A549 (cell line): ENCODE results near the gene SMIM35. TPM values are rescaled to one million over a fixed set of nuclear protein-coding genes. Genes with fewer than 3 reads are reported as not detected.

Experiments used
- ATAC-seq, 2 experiments: fragments of 200-7000 bp in 1 of 2; fragments of >200 bp in 1 of 2; cut with Nextera tagmentation in 1 of 2; cut with Tn5 transposase in 1 of 2; 3 replicates each; pipeline versions ENCODE4 v1.8.0 to v1.9.1; 2018 to 2020; ENCODE audit warnings: mild to moderate bottlenecking in 1 of 2, moderate library complexity in 1 of 2
- CTCF ChIA-PET: fragments of 300-600 bp; sonication (Branson Sonifier 250); formaldehyde crosslinking; extraction: SDS; loops from one replicate; lab custom pipeline; 2021; ENCODE audit warnings: antibody characterized with exemption, inconsistent platforms; lab: Yijun Ruan, JAX
- POLR2A ChIA-PET: fragments of 350-600 bp; formaldehyde crosslinking; extraction: SDS; loops from one replicate; lab custom pipeline; 2021; ENCODE audit warnings: antibody characterized with exemption, inconsistent platforms; lab: Yijun Ruan, JAX
- DNase-seq, 2 experiments: peaks; one replicate each; pipeline versions ENCODE4 v3.0.0 to v3.0.0-alpha.2; 2011 to 2016; ENCODE audit warnings: low read depth in 1 of 2, low spot score in 1 of 2
- FAIRE-seq: peaks from 2 replicates; lab custom pipeline; 2011; peaks lifted over from hg19 to GRCh38; lab: Jason Lieb, UNC
- H3K27ac ChIP-seq, 2 experiments: fragments of >200 bp; sonication (Bioruptor Twin); formaldehyde crosslinking; 3 replicates each; pipeline ENCODE4 v1.5.1; 2016 to 2017
- H3K4me1 ChIP-seq: fragments of >200 bp; sonication (Bioruptor Twin); formaldehyde crosslinking; 3 replicates; pipeline ENCODE4 v1.6.1; 2016
- H3K4me2 ChIP-seq: fragments of >200 bp; sonication (Bioruptor Twin); formaldehyde crosslinking; 3 replicates; pipeline ENCODE4 v1.6.1; 2016
- H3K4me3 ChIP-seq: fragments of >200 bp; sonication (Bioruptor Twin); formaldehyde crosslinking; 3 replicates; pipeline ENCODE4 v1.5.1; 2016
- H3K9me3 ChIP-seq: fragments of >200 bp; sonication (Bioruptor Twin); formaldehyde crosslinking; 3 replicates; pipeline ENCODE4 v1.6.1; 2016
- CBX2 ChIP-seq: fragments of 200-600 bp; sonication (generic); IDR thresholded peaks from 2 replicates; pipeline ENCODE4 v1.6.1; 2016; ENCODE audit warnings: low read depth, mild to moderate bottlenecking, borderline replicate concordance
- EHF ChIP-seq: fragments of 250-450 bp; sonication (Bioruptor Pico); IDR thresholded peaks from 2 replicates; pipeline ENCODE4 v1.5.0; 2020; ENCODE audit warnings: mild to moderate bottlenecking
- EHMT2 ChIP-seq: fragments of 200-600 bp; sonication (generic); IDR thresholded peaks from 2 replicates; pipeline ENCODE4 v1.6.1; 2016; ENCODE audit warnings: antibody characterized with exemption, low read depth, mild to moderate bottlenecking, moderate library complexity
- EP300 ChIP-seq, 2 experiments: fragments of >200 bp; sonication (Bioruptor Twin); formaldehyde crosslinking; IDR thresholded peaks; 2 replicates in 1 of 2; 3 replicates in 1 of 2; pipeline ENCODE4 v1.6.1; 2016 to 2017
- ESRRA ChIP-seq: fragments of 150-350 bp; IDR thresholded peaks from 2 replicates; pipeline ENCODE4 v1.6.1; 2014; ENCODE audit warnings: mild to moderate bottlenecking, low read length, borderline replicate concordance
- FOSB ChIP-seq: fragments of 250-450 bp; sonication (Bioruptor Pico); IDR thresholded peaks from 2 replicates; pipeline ENCODE4 v1.5.0; 2020; ENCODE audit warnings: mild to moderate bottlenecking, moderate library complexity
- HDAC2 ChIP-seq: fragments of 200-600 bp; sonication (generic); IDR thresholded peaks from 2 replicates; pipeline ENCODE4 v1.6.1; 2016
- HOXA7 ChIP-seq: fragments of 250-450 bp; sonication (Bioruptor Pico); IDR thresholded peaks from 2 replicates; pipeline ENCODE4 v1.5.0; 2020; ENCODE audit warnings: mild to moderate bottlenecking, moderate library complexity
- HOXB5 ChIP-seq: fragments of 250-450 bp; sonication (Bioruptor Pico); IDR thresholded peaks from 2 replicates; pipeline ENCODE4 v1.5.0; 2020; ENCODE audit warnings: mild to moderate bottlenecking, moderate library complexity
- NR3C1 ChIP-seq: fragments of >200 bp; sonication (Bioruptor Twin); formaldehyde crosslinking; IDR thresholded peaks from 3 replicates; pipeline ENCODE4 v1.6.1; 2017
- PHF8 ChIP-seq: fragments of 200-600 bp; sonication (generic); IDR thresholded peaks from 2 replicates; pipeline ENCODE4 v1.6.1; 2016; ENCODE audit warnings: low read depth, mild to moderate bottlenecking, antibody characterized with exemption, moderate library complexity, borderline replicate concordance
- POLR2A ChIP-seq: IDR thresholded peaks from 2 replicates; pipeline ENCODE4 v1.6.1; 2012; ENCODE audit warnings: mild to moderate bottlenecking, low read length
- RNF2 ChIP-seq: fragments of 200-600 bp; sonication (generic); IDR thresholded peaks from 2 replicates; pipeline ENCODE4 v1.6.1; 2016; ENCODE audit warnings: low read depth, mild to moderate bottlenecking, antibody characterized with exemption, moderate library complexity, borderline replicate concordance
- SMC3 ChIP-seq: fragments of >200 bp; sonication (Bioruptor Twin); formaldehyde crosslinking; IDR thresholded peaks from 3 replicates; pipeline ENCODE4 v1.6.1; 2018; ENCODE audit warnings: inconsistent platforms
- SREBF2 ChIP-seq: fragments of 450-650 bp; IDR thresholded peaks from 2 replicates; pipeline ENCODE4 v1.6.1; 2014; ENCODE audit warnings: mild to moderate bottlenecking, moderate library complexity
- ZFP36 ChIP-seq: fragments of 450-650 bp; IDR thresholded peaks from 2 replicates; pipeline ENCODE4 v1.6.1; 2014; ENCODE audit warnings: borderline replicate concordance; ENCODE audit not compliant: partially characterized antibody
- ZSCAN20 ChIP-seq: fragments of 250-450 bp; sonication (Bioruptor Pico); IDR thresholded peaks from 2 replicates; pipeline ENCODE4 v1.8.0; 2022; ENCODE audit warnings: mild to moderate bottlenecking, moderate library complexity
- WGBS: methylation state at CpG from one replicate; pipeline ENCODE4 v1.1.6; 2017; ENCODE audit errors: missing lambda C conversion rate; 5-methylcytosine and 5-hydroxymethylcytosine counted together
- polyA plus RNA-seq, 4 experiments: library from polyadenylated mRNA; depleted of rRNA in 3 of 4; stranded (reverse); fragments of >200 nt; fragmentation: RNase III in 1 of 4; extraction: RNeasy Plus Mini Kit Qiagen cat#74134 plus additional on column Dnase treatment in 1 of 4; gene quantifications; 2 replicates in 3 of 4; 3 replicates in 1 of 4; pipeline ENCODE4 v1.2.3, GENCODE V29; 2011 to 2017
- TF ChIP-seq, protein P1 (sequence below): fragments of >200 bp; sonication (Bioruptor Twin); formaldehyde crosslinking; IDR thresholded peaks from 3 replicates; pipeline ENCODE4 v1.5.1; 2016
- TF ChIP-seq, protein P2 (sequence below): fragments of 250-450 bp; sonication (Bioruptor Pico); IDR thresholded peaks from 2 replicates; pipeline ENCODE4 v1.5.0; 2021; ENCODE audit warnings: mild to moderate bottlenecking, moderate library complexity, borderline replicate concordance
- TF ChIP-seq, protein P3 (sequence below): IDR thresholded peaks from 2 replicates; pipeline ENCODE4 v1.6.1; 2012
- TF ChIP-seq, protein P4 (sequence below): fragments of >200 bp; sonication (Bioruptor Twin); formaldehyde crosslinking; IDR thresholded peaks from 3 replicates; pipeline ENCODE4 v1.6.1; 2016
- TF ChIP-seq, protein P5 (sequence below): fragments of 450-650 bp; IDR thresholded peaks from 2 replicates; pipeline ENCODE4 v1.6.1; 2014; ENCODE audit warnings: antibody characterized with exemption

Gene SMIM35
- polyA plus RNA-seq, 2 of the 4 experiments (the other 2 are of a cell fraction), result not detected

DNA sequence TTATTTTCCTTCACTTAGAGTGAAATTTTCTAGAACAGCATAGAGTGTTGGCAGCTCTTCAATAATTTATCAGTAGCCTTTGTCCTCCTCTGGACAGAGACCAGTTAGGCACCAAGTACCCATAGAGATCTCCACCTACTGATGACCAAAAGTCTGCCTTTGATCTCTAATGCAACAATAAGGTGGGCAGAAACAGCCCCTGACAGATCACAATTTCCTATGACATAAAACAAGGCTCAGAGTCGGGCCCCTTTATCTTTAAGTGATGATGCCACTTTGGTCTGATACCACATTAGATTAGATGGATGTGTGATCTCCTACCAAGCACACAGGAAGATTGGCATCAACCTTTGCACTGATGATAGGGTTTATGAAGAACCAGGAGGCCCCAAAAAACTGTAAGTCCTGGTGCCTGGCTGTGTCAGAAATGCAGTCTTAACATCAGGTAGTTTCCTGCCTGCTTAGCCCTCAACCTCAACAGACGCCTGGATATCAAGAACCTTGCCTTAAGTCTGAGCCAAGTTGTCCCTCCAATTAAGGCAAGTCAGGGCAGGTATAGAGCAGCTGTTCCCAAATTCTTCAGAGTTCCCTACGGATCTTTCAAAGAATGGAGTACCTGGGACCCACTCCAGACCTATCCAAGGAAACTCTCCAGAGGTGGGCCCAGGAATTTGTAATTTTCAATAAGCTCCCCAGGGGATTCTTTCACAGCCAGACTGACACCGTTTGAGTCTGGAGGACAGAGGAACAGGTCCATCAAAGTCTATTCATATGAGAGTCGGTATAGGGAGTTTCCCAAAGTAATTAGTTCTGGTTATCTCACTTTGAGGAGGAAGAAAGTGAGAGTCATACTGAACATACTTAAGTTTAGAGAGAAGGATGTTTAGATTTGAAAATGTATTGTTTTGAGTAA is 40.5 kb downstream of the SMIM35 start:
- Histone ChIP-seq H3K4me3 (no peak overlapping the region), H3K27ac (no peak overlapping the region), H3K4me2 (peak overlapping the region; percentile 16; the same call in 2 of the 3 replicates), H3K4me1 (0 out of 3 replicates have a peak, but pooled peaks cover 4% of the 10 kb centered on the region), H3K9me3 (no peaks in the 10 kb centered on the region)
- FAIRE-seq (no peak), DNase-seq (no peak), ATAC-seq (no peak)
- POLR2A ChIA-PET, result no interaction called here
- CTCF ChIA-PET, result interaction anchor here (1.3 to 2.6 kb wide), 4 partner anchors 11 to 238 kb away, joined by 4 to 10 read pairs (median 7); no protein-coding TSS in a partner anchor
- WGBS, result 44% methylated on average over 5 of the region's 5 CpGs
- TF ChIP-seq NR3C1 (no peak), ZSCAN20 (CRISPR knock-in tag) (no peak)

DNA sequence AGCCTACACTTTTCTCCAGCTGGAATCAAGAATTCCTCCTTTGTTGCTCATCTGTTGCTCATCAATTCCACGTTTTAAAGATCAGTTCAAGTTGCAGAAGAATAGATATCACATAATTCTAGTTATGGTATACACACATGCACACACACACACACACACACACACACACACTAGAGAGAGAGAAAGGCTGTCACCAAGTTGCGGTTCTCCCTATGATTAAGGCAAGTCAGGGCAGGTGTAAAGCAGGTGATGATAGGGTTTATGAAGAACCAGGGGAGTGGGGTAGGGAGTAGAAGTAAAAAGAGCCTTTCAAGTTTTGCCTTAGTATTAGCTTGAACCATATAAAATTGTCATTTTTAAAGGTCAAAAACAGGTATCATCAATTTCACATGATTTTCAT is 41.6 kb downstream of the SMIM35 start:
- no peak for DNase-seq
- 0 out of 3 replicates have a peak, but pooled peaks cover 4% of the 10 kb centered on the region for H3K4me1 ChIP-seq
- no peak for FAIRE-seq
- POLR2A ChIA-PET, result no interaction called here
- CTCF ChIA-PET, result interaction anchor here (0.9 kb wide), 1 partner anchor 8 kb away, joined by 3 read pairs; no protein-coding TSS in a partner anchor
- ATAC-seq, result no peak
- H3K27ac ChIP-seq, result no peak overlapping the region
- H3K9me3 ChIP-seq, result no peaks in the 10 kb centered on the region
- peak overlapping the region; percentile 16; the same call in 2 of the 3 replicates for H3K4me2 ChIP-seq
- TF ChIP-seq, protein P1, sequence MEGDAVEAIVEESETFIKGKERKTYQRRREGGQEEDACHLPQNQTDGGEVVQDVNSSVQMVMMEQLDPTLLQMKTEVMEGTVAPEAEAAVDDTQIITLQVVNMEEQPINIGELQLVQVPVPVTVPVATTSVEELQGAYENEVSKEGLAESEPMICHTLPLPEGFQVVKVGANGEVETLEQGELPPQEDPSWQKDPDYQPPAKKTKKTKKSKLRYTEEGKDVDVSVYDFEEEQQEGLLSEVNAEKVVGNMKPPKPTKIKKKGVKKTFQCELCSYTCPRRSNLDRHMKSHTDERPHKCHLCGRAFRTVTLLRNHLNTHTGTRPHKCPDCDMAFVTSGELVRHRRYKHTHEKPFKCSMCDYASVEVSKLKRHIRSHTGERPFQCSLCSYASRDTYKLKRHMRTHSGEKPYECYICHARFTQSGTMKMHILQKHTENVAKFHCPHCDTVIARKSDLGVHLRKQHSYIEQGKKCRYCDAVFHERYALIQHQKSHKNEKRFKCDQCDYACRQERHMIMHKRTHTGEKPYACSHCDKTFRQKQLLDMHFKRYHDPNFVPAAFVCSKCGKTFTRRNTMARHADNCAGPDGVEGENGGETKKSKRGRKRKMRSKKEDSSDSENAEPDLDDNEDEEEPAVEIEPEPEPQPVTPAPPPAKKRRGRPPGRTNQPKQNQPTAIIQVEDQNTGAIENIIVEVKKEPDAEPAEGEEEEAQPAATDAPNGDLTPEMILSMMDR, result no peak
- no peak for TF ChIP-seq ZFP36
- no peak for TF ChIP-seq ESRRA
- TF ChIP-seq EHF (CRISPR knock-in tag), result no peak
- no peak for TF ChIP-seq EP300 (IDR thresholded peaks at IDR 0.05)
- TF ChIP-seq PHF8, result no peak
- no peak for TF ChIP-seq SMC3
- no peak for TF ChIP-seq HOXB5 (CRISPR knock-in tag)
- TF ChIP-seq, protein P2, sequence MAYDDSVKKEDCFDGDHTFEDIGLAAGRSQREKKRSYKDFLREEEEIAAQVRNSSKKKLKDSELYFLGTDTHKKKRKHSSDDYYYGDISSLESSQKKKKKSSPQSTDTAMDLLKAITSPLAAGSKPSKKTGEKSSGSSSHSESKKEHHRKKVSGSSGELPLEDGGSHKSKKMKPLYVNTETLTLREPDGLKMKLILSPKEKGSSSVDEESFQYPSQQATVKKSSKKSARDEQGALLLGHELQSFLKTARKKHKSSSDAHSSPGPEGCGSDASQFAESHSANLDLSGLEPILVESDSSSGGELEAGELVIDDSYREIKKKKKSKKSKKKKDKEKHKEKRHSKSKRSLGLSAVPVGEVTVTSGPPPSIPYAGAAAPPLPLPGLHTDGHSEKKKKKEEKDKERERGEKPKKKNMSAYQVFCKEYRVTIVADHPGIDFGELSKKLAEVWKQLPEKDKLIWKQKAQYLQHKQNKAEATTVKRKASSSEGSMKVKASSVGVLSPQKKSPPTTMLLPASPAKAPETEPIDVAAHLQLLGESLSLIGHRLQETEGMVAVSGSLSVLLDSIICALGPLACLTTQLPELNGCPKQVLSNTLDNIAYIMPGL (CRISPR knock-in tag), result no peak
- TF ChIP-seq, protein P3, sequence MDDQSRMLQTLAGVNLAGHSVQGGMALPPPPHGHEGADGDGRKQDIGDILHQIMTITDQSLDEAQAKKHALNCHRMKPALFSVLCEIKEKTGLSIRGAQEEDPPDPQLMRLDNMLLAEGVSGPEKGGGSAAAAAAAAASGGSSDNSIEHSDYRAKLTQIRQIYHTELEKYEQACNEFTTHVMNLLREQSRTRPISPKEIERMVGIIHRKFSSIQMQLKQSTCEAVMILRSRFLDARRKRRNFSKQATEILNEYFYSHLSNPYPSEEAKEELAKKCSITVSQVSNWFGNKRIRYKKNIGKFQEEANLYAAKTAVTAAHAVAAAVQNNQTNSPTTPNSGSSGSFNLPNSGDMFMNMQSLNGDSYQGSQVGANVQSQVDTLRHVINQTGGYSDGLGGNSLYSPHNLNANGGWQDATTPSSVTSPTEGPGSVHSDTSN, result no peak
- TF ChIP-seq POLR2A, result no peak
- no peak for TF ChIP-seq CBX2
- no peak for TF ChIP-seq HDAC2
- TF ChIP-seq RNF2, result no peak
- TF ChIP-seq, protein P4, sequence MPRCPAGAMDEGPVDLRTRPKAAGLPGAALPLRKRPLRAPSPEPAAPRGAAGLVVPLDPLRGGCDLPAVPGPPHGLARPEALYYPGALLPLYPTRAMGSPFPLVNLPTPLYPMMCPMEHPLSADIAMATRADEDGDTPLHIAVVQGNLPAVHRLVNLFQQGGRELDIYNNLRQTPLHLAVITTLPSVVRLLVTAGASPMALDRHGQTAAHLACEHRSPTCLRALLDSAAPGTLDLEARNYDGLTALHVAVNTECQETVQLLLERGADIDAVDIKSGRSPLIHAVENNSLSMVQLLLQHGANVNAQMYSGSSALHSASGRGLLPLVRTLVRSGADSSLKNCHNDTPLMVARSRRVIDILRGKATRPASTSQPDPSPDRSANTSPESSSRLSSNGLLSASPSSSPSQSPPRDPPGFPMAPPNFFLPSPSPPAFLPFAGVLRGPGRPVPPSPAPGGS, result no peak
- no peak for TF ChIP-seq EHMT2
- TF ChIP-seq, protein P5, sequence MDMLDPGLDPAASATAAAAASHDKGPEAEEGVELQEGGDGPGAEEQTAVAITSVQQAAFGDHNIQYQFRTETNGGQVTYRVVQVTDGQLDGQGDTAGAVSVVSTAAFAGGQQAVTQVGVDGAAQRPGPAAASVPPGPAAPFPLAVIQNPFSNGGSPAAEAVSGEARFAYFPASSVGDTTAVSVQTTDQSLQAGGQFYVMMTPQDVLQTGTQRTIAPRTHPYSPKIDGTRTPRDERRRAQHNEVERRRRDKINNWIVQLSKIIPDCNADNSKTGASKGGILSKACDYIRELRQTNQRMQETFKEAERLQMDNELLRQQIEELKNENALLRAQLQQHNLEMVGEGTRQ, result no peak
- no peak for TF ChIP-seq SREBF2
- no peak for TF ChIP-seq HOXA7
- no peak for TF ChIP-seq FOSB (CRISPR knock-in tag)
- WGBS, result 44% methylated on average over 2 of the region's 2 CpGs
- no peak overlapping the region for H3K4me3 ChIP-seq
